Measurements from ENCODE around the gene TNRC18.

Gene TNRC18

DNA sequence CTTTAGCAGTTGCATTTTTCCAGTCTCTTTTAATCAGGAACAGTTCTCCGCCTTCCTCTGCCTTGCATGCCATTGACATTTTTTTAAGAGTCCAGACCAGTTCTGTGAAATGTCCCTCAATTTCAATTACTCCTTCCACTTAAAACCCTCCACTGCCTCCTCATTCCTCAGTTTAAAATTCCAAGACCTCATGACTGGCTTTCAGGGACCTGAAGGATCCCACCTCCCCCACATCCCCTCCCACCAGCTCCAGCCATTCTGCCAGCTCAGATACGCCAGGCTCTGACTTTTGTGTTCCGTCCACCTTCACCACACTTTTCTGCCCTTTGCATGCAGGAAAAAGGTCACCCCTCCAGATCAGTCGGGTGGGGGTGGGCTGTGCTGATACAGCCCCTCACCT lies 8.7 kb downstream of the TNRC18 start:
- H3K27ac Mint-ChIP-seq: no peak overlapping the region
- H3K27me3 Mint-ChIP-seq (ENCODE audit: low read depth): peaks cover 63% of the 10 kb centered on the region
- H3K4me1 Mint-ChIP-seq (ENCODE audit: low read depth): peaks cover 7% of the 10 kb centered on the region
- H3K9me3 Mint-ChIP-seq: no peaks in the 10 kb centered on the region
- H3K4me3 Mint-ChIP-seq: no peak overlapping the region
- peaks cover 4% of the 10 kb centered on the region for H3K36me3 Mint-ChIP-seq (ENCODE audit: low read depth)

GRCh38 chr7:5413449-5413786 lies 10.2 kb downstream of the TNRC18 start:
- H3K27me3 Mint-ChIP-seq (ENCODE audit: low read depth): peaks cover 55% of the 10 kb centered on the region
- H3K9me3 Mint-ChIP-seq: no peaks in the 10 kb centered on the region
- peaks cover 3% of the 10 kb centered on the region for H3K4me1 Mint-ChIP-seq (ENCODE audit: low read depth)
- no peak overlapping the region for H3K27ac Mint-ChIP-seq
- no peak overlapping the region for H3K4me3 Mint-ChIP-seq
- peaks cover 2% of the 10 kb centered on the region for H3K36me3 Mint-ChIP-seq (ENCODE audit: low read depth)

GRCh38 chr7:5408777-5409176 lies 14.9 kb downstream of the TNRC18 start:
- H3K27ac Mint-ChIP-seq: no peak overlapping the region
- H3K36me3 Mint-ChIP-seq (ENCODE audit: low read depth): no peaks in the 10 kb centered on the region
- no peaks in the 10 kb centered on the region for H3K9me3 Mint-ChIP-seq
- H3K4me3 Mint-ChIP-seq: no peak overlapping the region
- H3K4me1 Mint-ChIP-seq (ENCODE audit: low read depth): peaks cover 2% of the 10 kb centered on the region
- peaks cover 29% of the 10 kb centered on the region for H3K27me3 Mint-ChIP-seq (ENCODE audit: low read depth)

- Mint-ChIP-seq H3K36me3 (ENCODE audit: low read depth) (no peaks in the 10 kb centered on the region), H3K27me3 (ENCODE audit: low read depth) (peaks cover 22% of the 10 kb centered on the region), H3K27ac (no peak overlapping the region), H3K4me1 (ENCODE audit: low read depth) (no peaks in the 10 kb centered on the region), H3K9me3 (no peaks in the 10 kb centered on the region), H3K4me3 (no peak overlapping the region)
Measured at GRCh38 chr7:5406957-5407945, 16.4 kb downstream of the TNRC18 start.

- Mint-ChIP-seq H3K27me3 (ENCODE audit: low read depth) (peaks cover 15% of the 10 kb centered on the region), H3K36me3 (ENCODE audit: low read depth) (no peaks in the 10 kb centered on the region), H3K4me3 (no peak overlapping the region), H3K4me1 (ENCODE audit: low read depth) (peaks cover 4% of the 10 kb centered on the region), H3K27ac (no peak overlapping the region), H3K9me3 (no peaks in the 10 kb centered on the region)
Measured at GRCh38 chr7:5404421-5404826, 19.2 kb downstream of the TNRC18 start.

DNA sequence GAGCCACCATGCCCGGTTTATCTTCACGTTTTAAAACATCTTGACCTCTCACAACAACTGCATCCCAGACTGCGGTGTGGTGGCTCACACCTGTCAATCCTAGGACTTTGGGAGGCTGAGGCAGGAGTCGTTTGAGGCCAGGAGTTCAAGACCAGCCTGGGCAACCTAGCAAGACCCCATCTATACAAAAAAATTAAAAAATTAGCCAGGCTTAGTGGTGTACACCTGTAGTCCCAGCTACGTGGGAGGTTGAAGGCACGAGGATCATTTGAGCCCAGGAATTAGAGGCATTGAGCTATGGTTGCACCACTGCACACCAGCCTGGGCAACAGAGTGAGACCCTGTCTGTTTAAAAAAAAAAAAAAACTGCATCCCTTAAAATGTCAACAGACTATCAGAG lies 20.2 kb downstream of the TNRC18 start:
- no peak overlapping the region for H3K4me3 Mint-ChIP-seq
- no peaks in the 10 kb centered on the region for H3K36me3 Mint-ChIP-seq (ENCODE audit: low read depth)
- peaks cover 4% of the 10 kb centered on the region for H3K4me1 Mint-ChIP-seq (ENCODE audit: low read depth)
- H3K27me3 Mint-ChIP-seq (ENCODE audit: low read depth): peaks cover 9% of the 10 kb centered on the region
- no peak overlapping the region for H3K27ac Mint-ChIP-seq
- H3K9me3 Mint-ChIP-seq: no peaks in the 10 kb centered on the region

DNA sequence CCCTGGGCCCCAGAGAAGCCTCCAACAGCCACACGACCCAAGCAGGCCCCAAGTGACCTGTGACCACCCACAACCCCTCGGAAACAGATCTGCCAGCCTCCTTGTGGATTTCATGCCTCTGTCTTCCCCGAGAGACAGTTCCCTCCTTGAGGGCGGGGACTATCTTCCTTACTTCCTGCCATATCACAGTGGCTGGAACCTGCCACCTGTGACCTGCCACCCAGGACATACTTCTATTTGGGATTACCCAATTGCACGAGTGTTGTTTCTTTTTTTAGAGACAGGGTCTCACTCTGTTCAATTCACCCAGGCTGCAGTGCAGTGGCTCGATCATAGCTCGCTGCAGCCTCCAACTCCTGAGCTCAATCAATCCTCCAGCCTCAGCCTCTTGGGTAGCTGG lies 25.9 kb downstream of the TNRC18 start:
- H3K27ac Mint-ChIP-seq: peak overlapping the region; percentile 97
- peaks cover 10% of the 10 kb centered on the region for H3K36me3 Mint-ChIP-seq (ENCODE audit: low read depth)
- no peaks in the 10 kb centered on the region for H3K9me3 Mint-ChIP-seq
- peak overlapping the region; percentile 83 for H3K4me3 Mint-ChIP-seq
- peaks cover 21% of the 10 kb centered on the region for H3K4me1 Mint-ChIP-seq (ENCODE audit: low read depth)
- no peaks in the 10 kb centered on the region for H3K27me3 Mint-ChIP-seq (ENCODE audit: low read depth)

GRCh38 chr7:5396999-5397663 lies 26.5 kb downstream of the TNRC18 start:
- Mint-ChIP-seq H3K27me3 (ENCODE audit: low read depth) (no peaks in the 10 kb centered on the region), H3K4me1 (ENCODE audit: low read depth) (peaks cover 21% of the 10 kb centered on the region), H3K4me3 (peak overlapping the region; percentile 83), H3K27ac (peak overlapping the region; percentile 97), H3K9me3 (no peaks in the 10 kb centered on the region), H3K36me3 (ENCODE audit: low read depth) (peaks cover 10% of the 10 kb centered on the region)

DNA sequence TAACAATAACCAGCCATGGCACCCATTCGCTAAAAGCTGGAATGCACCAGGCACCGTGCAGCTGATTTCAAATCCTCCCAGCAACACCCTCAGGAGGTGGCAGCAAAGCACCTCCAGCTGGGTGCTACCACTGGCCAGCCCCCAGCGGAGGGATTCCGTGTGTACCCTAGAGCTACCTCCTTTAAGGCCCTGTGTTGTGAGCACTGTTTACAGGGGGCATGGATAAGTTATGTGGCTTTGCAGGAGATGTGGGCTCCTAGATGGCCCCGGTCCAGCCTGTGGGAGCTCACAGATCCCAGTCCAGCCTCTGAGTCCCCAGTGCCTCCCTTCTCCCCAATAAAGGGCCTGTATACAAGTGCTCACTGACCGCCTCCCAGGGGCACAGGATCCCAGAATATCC lies 27.1 kb downstream of the TNRC18 start:
- H3K4me3 Mint-ChIP-seq: peak overlapping the region; percentile 83
- peaks cover 10% of the 10 kb centered on the region for H3K36me3 Mint-ChIP-seq (ENCODE audit: low read depth)
- H3K27me3 Mint-ChIP-seq (ENCODE audit: low read depth): no peaks in the 10 kb centered on the region
- H3K9me3 Mint-ChIP-seq: no peaks in the 10 kb centered on the region
- H3K4me1 Mint-ChIP-seq (ENCODE audit: low read depth): peaks cover 21% of the 10 kb centered on the region
- H3K27ac Mint-ChIP-seq: peak overlapping the region; percentile 80

- Mint-ChIP-seq H3K4me1 (ENCODE audit: low read depth) (peaks cover 17% of the 10 kb centered on the region), H3K36me3 (ENCODE audit: low read depth) (peaks cover 13% of the 10 kb centered on the region), H3K27me3 (ENCODE audit: low read depth) (no peaks in the 10 kb centered on the region), H3K9me3 (no peaks in the 10 kb centered on the region), H3K4me3 (peak overlapping the region; percentile 83), H3K27ac (no peak overlapping the region)
Measured at GRCh38 chr7:5395246-5395645, 28.4 kb downstream of the TNRC18 start.

- Mint-ChIP-seq H3K27me3 (ENCODE audit: low read depth) (no peaks in the 10 kb centered on the region), H3K4me3 (no peak overlapping the region), H3K27ac (no peak overlapping the region), H3K4me1 (ENCODE audit: low read depth) (peaks cover 17% of the 10 kb centered on the region), H3K36me3 (ENCODE audit: low read depth) (peaks cover 13% of the 10 kb centered on the region), H3K9me3 (no peaks in the 10 kb centered on the region)
Measured at GRCh38 chr7:5394264-5395105, 29.1 kb downstream of the TNRC18 start.

- Mint-ChIP-seq H3K27ac (no peak overlapping the region), H3K4me3 (no peak overlapping the region), H3K36me3 (ENCODE audit: low read depth) (peaks cover 13% of the 10 kb centered on the region)
Measured at GRCh38 chr7:5393748-5394147, 29.9 kb downstream of the TNRC18 start.

GRCh38 chr7:5393328-5393727 lies 30.3 kb downstream of the TNRC18 start:
- peak overlapping the region; percentile 30 for H3K4me3 Mint-ChIP-seq
- no peaks in the 10 kb centered on the region for H3K27me3 Mint-ChIP-seq (ENCODE audit: low read depth)
- H3K4me1 Mint-ChIP-seq (ENCODE audit: low read depth): peaks cover 17% of the 10 kb centered on the region
- H3K9me3 Mint-ChIP-seq: no peaks in the 10 kb centered on the region
- no peak overlapping the region for H3K27ac Mint-ChIP-seq
- peaks cover 13% of the 10 kb centered on the region for H3K36me3 Mint-ChIP-seq (ENCODE audit: low read depth)

More at GRCh38 chr7:5393748-5394147, 29.9 kb downstream of the TNRC18 start:
- Mint-ChIP-seq H3K27me3 (ENCODE audit: low read depth) (no peaks in the 10 kb centered on the region), H3K9me3 (no peaks in the 10 kb centered on the region), H3K4me1 (ENCODE audit: low read depth) (peaks cover 17% of the 10 kb centered on the region)

DNA sequence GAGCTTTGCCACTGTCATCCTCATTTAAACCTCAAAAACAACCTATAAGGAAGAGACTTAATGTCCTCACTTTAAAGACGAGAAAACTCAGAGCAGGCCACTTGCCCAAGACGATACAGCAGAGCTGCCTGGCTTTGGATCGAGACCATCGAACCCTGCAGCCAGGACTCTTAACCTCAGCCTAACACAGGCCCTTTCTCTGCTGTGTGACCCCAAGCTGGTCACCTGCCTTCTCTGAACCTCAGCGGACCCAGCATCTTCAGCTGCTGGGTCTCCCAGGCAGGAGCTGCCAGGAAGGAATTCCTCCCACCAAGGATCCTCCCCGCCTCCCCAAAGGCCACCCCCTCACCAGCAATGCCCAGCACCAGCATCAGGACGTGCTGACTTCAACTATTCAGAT lies 32.7 kb downstream of the TNRC18 start:
- H3K4me3 Mint-ChIP-seq: no peak overlapping the region
- peaks cover 24% of the 10 kb centered on the region for H3K36me3 Mint-ChIP-seq (ENCODE audit: low read depth)
- no peaks in the 10 kb centered on the region for H3K9me3 Mint-ChIP-seq
- no peaks in the 10 kb centered on the region for H3K27me3 Mint-ChIP-seq (ENCODE audit: low read depth)
- H3K27ac Mint-ChIP-seq: no peak overlapping the region
- peaks cover 12% of the 10 kb centered on the region for H3K4me1 Mint-ChIP-seq (ENCODE audit: low read depth)
